ENCODE results near the gene SEPTIN12. TPM values are rescaled to one million over a fixed set of nuclear protein-coding genes. Genes with fewer than 3 reads are reported as not detected.

SEPTIN12 gene
- total RNA-seq, 4 donors from 2014 or later: not detected

- no peak overlapping the region for H3K4me3 ChIP-seq
These were observed 4.2 kb downstream of the SEPTIN12 start for GRCh38 chr16:4783951-4784336.

GRCh38 chr16:4783251-4783950 is 4.7 kb downstream of the SEPTIN12 start:
- Histone ChIP-seq H3K36me3 (no peaks in the 10 kb centered on the region), H3K4me3 (no peak overlapping the region), H3K9me3 (no peaks in the 10 kb centered on the region), H3K4me1 (no peaks in the 10 kb centered on the region), H3K27me3 (no peaks in the 10 kb centered on the region), H3K27ac (no peak overlapping the region)
- DNase-seq: no peak
- intact Hi-C loops (cut with DNase I; ENCODE audit: low total_unique reads): no loop called here
- TF ChIP-seq CTCF (IDR thresholded peaks at IDR 0.05): no peak
- no peak for TF ChIP-seq POLR2A (IDR thresholded peaks at IDR 0.05)

More at GRCh38 chr16:4783951-4784336, 4.2 kb downstream of the SEPTIN12 start:
- Histone ChIP-seq H3K27me3 (no peaks in the 10 kb centered on the region), H3K9me3 (no peaks in the 10 kb centered on the region), H3K36me3 (no peaks in the 10 kb centered on the region), H3K4me1 (no peaks in the 10 kb centered on the region), H3K27ac (no peak overlapping the region)
- intact Hi-C loops (cut with DNase I; ENCODE audit: low total_unique reads): no loop called here
- TF ChIP-seq CTCF (IDR thresholded peaks at IDR 0.05) (no peak), POLR2A (IDR thresholded peaks at IDR 0.05) (no peak)
- no peak for DNase-seq

GRCh38 chr16:4780235-4780634 is 7.9 kb downstream of the SEPTIN12 start:
- Histone ChIP-seq H3K27ac (no peak overlapping the region), H3K4me3 (no peak overlapping the region), H3K9me3 (no peaks in the 10 kb centered on the region), H3K4me1 (no peaks in the 10 kb centered on the region), H3K27me3 (no peaks in the 10 kb centered on the region), H3K36me3 (no peaks in the 10 kb centered on the region)
- DNase-seq: no peak
- no peak for TF ChIP-seq CTCF (IDR thresholded peaks at IDR 0.05)
- TF ChIP-seq POLR2A (IDR thresholded peaks at IDR 0.05): no peak
- intact Hi-C loops (cut with DNase I; ENCODE audit: low total_unique reads): no loop called here

- H3K9me3 ChIP-seq: no peaks in the 10 kb centered on the region
- H3K4me3 ChIP-seq: no peak overlapping the region
- no peak for DNase-seq
- no peaks in the 10 kb centered on the region for H3K27me3 ChIP-seq
- no peaks in the 10 kb centered on the region for H3K36me3 ChIP-seq
- H3K27ac ChIP-seq: no peak overlapping the region
- intact Hi-C loops (cut with DNase I; ENCODE audit: low total_unique reads): no loop called here
- no peaks in the 10 kb centered on the region for H3K4me1 ChIP-seq
- no peak for TF ChIP-seq CTCF (IDR thresholded peaks at IDR 0.05)
- no peak for TF ChIP-seq POLR2A (IDR thresholded peaks at IDR 0.05)
These were observed 10.1 kb downstream of the SEPTIN12 start for GRCh38 chr16:4778050-4778392.

GRCh38 chr16:4777339-4778049 is 10.7 kb downstream of the SEPTIN12 start:
- no peaks in the 10 kb centered on the region for H3K36me3 ChIP-seq
- TF ChIP-seq CTCF (IDR thresholded peaks at IDR 0.05) (no peak), POLR2A (IDR thresholded peaks at IDR 0.05) (no peak)
- H3K4me1 ChIP-seq: no peaks in the 10 kb centered on the region

More at GRCh38 chr16:4777339-4778049, 10.7 kb downstream of the SEPTIN12 start:
- H3K27me3 ChIP-seq: no peaks in the 10 kb centered on the region
- H3K9me3 ChIP-seq: no peaks in the 10 kb centered on the region
- DNase-seq: no peak
- intact Hi-C loops (cut with DNase I; ENCODE audit: low total_unique reads): no loop called here
- H3K27ac ChIP-seq: no peak overlapping the region
- H3K4me3 ChIP-seq: no peak overlapping the region
